ENCODE data around the gene MRPL4.

DNA sequence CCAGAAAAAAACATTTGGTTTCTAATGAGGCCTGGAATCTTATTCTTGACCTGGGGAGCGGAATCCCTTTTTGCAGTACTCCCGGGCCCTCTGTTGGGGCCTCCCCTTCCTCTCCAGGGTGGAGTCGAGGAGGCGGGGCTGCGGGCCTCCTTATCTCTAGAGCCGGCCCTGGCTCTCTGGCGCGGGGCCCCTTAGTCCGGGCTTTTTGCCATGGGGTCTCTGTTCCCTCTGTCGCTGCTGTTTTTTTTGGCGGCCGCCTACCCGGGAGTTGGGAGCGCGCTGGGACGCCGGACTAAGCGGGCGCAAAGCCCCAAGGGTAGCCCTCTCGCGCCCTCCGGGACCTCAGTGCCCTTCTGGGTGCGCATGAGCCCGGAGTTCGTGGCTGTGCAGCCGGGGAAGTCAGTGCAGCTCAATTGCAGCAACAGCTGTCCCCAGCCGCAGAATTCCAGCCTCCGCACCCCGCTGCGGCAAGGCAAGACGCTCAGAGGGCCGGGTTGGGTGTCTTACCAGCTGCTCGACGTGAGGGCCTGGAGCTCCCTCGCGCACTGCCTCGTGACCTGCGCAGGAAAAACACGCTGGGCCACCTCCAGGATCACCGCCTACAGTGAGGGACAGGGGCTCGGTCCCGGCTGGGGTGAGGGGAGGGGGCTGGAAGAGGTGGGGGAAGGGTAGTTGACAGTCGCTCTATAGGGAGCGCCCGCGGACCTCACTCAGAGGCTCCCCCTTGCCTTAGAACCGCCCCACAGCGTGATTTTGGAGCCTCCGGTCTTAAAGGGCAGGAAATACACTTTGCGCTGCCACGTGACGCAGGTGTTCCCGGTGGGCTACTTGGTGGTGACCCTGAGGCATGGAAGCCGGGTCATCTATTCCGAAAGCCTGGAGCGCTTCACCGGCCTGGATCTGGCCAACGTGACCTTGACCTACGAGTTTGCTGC is 35.1 kb downstream of the MRPL4 start, which contains the start of gene ICAM4:
- TF ChIP-seq, protein P1, sequence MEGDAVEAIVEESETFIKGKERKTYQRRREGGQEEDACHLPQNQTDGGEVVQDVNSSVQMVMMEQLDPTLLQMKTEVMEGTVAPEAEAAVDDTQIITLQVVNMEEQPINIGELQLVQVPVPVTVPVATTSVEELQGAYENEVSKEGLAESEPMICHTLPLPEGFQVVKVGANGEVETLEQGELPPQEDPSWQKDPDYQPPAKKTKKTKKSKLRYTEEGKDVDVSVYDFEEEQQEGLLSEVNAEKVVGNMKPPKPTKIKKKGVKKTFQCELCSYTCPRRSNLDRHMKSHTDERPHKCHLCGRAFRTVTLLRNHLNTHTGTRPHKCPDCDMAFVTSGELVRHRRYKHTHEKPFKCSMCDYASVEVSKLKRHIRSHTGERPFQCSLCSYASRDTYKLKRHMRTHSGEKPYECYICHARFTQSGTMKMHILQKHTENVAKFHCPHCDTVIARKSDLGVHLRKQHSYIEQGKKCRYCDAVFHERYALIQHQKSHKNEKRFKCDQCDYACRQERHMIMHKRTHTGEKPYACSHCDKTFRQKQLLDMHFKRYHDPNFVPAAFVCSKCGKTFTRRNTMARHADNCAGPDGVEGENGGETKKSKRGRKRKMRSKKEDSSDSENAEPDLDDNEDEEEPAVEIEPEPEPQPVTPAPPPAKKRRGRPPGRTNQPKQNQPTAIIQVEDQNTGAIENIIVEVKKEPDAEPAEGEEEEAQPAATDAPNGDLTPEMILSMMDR (IDR thresholded peaks at IDR 0.05; ENCODE audit: low read depth, low read length, missing input control) = no peak
- TF ChIP-seq, protein P2, sequence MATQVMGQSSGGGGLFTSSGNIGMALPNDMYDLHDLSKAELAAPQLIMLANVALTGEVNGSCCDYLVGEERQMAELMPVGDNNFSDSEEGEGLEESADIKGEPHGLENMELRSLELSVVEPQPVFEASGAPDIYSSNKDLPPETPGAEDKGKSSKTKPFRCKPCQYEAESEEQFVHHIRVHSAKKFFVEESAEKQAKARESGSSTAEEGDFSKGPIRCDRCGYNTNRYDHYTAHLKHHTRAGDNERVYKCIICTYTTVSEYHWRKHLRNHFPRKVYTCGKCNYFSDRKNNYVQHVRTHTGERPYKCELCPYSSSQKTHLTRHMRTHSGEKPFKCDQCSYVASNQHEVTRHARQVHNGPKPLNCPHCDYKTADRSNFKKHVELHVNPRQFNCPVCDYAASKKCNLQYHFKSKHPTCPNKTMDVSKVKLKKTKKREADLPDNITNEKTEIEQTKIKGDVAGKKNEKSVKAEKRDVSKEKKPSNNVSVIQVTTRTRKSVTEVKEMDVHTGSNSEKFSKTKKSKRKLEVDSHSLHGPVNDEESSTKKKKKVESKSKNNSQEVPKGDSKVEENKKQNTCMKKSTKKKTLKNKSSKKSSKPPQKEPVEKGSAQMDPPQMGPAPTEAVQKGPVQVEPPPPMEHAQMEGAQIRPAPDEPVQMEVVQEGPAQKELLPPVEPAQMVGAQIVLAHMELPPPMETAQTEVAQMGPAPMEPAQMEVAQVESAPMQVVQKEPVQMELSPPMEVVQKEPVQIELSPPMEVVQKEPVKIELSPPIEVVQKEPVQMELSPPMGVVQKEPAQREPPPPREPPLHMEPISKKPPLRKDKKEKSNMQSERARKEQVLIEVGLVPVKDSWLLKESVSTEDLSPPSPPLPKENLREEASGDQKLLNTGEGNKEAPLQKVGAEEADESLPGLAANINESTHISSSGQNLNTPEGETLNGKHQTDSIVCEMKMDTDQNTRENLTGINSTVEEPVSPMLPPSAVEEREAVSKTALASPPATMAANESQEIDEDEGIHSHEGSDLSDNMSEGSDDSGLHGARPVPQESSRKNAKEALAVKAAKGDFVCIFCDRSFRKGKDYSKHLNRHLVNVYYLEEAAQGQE (IDR thresholded peaks at IDR 0.05) = no peak
- TF ChIP-seq SP1 (IDR thresholded peaks at IDR 0.05) (no peak), FOXA1 (IDR thresholded peaks at IDR 0.05) (no peak), TAF1 (conservative IDR thresholded peaks at IDR 0.05) (no peak), GABPA (IDR thresholded peaks at IDR 0.05 in 1 of 2, conservative IDR thresholded peaks at IDR 0.05 in 1 of 2) (no peak), EGR1 (IDR thresholded peaks at IDR 0.05; ENCODE audit: low read depth in 2 of 2) (no peak), JUND (IDR thresholded peaks at IDR 0.05) (no peak)
- TF ChIP-seq, protein P3, sequence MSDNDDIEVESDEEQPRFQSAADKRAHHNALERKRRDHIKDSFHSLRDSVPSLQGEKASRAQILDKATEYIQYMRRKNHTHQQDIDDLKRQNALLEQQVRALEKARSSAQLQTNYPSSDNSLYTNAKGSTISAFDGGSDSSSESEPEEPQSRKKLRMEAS (IDR thresholded peaks at IDR 0.05) = no peak
- TF ChIP-seq, protein P4, sequence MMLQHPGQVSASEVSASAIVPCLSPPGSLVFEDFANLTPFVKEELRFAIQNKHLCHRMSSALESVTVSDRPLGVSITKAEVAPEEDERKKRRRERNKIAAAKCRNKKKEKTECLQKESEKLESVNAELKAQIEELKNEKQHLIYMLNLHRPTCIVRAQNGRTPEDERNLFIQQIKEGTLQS (IDR thresholded peaks at IDR 0.05) = no peak

All from liver (tissue), 3 donors.